Common myeloid progenitor, CD34-positive (primary cell): ENCODE results near the gene SAYSD1.

ENCODE experiments used
- CTCF ChIA-PET: fragments of 350-600 bp; sonication (Branson Sonifier 250); formaldehyde crosslinking; loops from one replicate; lab custom pipeline; 2021; ENCODE audit warnings: antibody characterized with exemption; lab: Charles Lee
- POLR2A ChIA-PET: fragments of 350-600 bp; sonication (Branson Sonifier 250); formaldehyde crosslinking; loops from one replicate; lab custom pipeline; 2021; ENCODE audit warnings: antibody characterized with exemption; lab: Charles Lee
- DNase-seq, 3 donors: peaks; one replicate each; pipeline versions ENCODE4 v3.0.0 to v3.0.0-alpha.2; 2013
- H3K27ac ChIP-seq, 2 experiments: 1 replicate in 1 of 2; 2 replicates in 1 of 2; pipeline ENCODE4 v1.7.0; 2013; ENCODE audit warnings: inconsistent platforms in 2 of 2, low read length in 2 of 2, mild to moderate bottlenecking in 2 of 2, low read depth in 1 of 2, moderate library complexity in 1 of 2; ENCODE audit not compliant: severe bottlenecking in 2 of 2, insufficient read depth in 1 of 2, poor library complexity in 1 of 2
- H3K27me3 ChIP-seq, 5 experiments: replicated peaks in 2 of 5; 1 replicate in 3 of 5; 2 replicates in 2 of 5; pipeline versions ENCODE4 v1.6.1 to v1.7.0; 2013; ENCODE audit warnings: low read length in 4 of 5, mild to moderate bottlenecking in 2 of 5, moderate library complexity in 2 of 5, inconsistent platforms in 1 of 5; ENCODE audit not compliant: insufficient read depth in 5 of 5, control insufficient read depth in 4 of 5
- H3K36me3 ChIP-seq, 4 experiments: 1 replicate in 2 of 4; 2 replicates in 2 of 4; pipeline versions ENCODE4 v1.6.1 to v1.7.0; 2013; ENCODE audit warnings: low read length in 3 of 4, control low read depth in 1 of 4, mild to moderate bottlenecking in 1 of 4; ENCODE audit not compliant: control insufficient read depth in 4 of 4, insufficient read depth in 4 of 4
- H3K4me1 ChIP-seq, 4 experiments: 1 replicate in 3 of 4; 2 replicates in 1 of 4; pipeline versions ENCODE4 v1.6.1 to v1.7.1; 2013; ENCODE audit warnings: low read length in 3 of 4, mild to moderate bottlenecking in 3 of 4, control low read depth in 1 of 4, inconsistent platforms in 1 of 4, moderate library complexity in 1 of 4; ENCODE audit not compliant: control insufficient read depth in 4 of 4, insufficient read depth in 4 of 4; ENCODE audit errors: control extremely low read depth in 1 of 4
- H3K4me3 ChIP-seq, 7 experiments: 1 replicate in 4 of 7; 2 replicates in 3 of 7; pipeline versions ENCODE4 v1.5.1 to v1.7.0; 2013; ENCODE audit warnings: mild to moderate bottlenecking in 7 of 7, low read length in 6 of 7, moderate library complexity in 6 of 7, inconsistent platforms in 2 of 7, low read depth in 2 of 7, control low read depth in 1 of 7; ENCODE audit not compliant: insufficient read depth in 4 of 7, control insufficient read depth in 1 of 7; ENCODE audit errors: extremely low read depth in 1 of 7
- H3K9me3 ChIP-seq, 5 experiments: 1 replicate in 4 of 5; 2 replicates in 1 of 5; pipeline versions ENCODE4 v1.6.1 to v1.7.1; 2013; ENCODE audit warnings: low read length in 4 of 5, mild to moderate bottlenecking in 2 of 5, inconsistent platforms in 1 of 5, low read depth in 1 of 5, moderate library complexity in 1 of 5; ENCODE audit not compliant: control insufficient read depth in 4 of 5, insufficient read depth in 2 of 5; ENCODE audit errors: control extremely low read depth in 1 of 5
- WGBS: methylation state at CpG from one replicate; pipeline ENCODE4 v1.1.5; 2013; ENCODE audit not compliant: insufficient coverage; 5-methylcytosine and 5-hydroxymethylcytosine counted together

The SAYSD1 gene

DNA sequence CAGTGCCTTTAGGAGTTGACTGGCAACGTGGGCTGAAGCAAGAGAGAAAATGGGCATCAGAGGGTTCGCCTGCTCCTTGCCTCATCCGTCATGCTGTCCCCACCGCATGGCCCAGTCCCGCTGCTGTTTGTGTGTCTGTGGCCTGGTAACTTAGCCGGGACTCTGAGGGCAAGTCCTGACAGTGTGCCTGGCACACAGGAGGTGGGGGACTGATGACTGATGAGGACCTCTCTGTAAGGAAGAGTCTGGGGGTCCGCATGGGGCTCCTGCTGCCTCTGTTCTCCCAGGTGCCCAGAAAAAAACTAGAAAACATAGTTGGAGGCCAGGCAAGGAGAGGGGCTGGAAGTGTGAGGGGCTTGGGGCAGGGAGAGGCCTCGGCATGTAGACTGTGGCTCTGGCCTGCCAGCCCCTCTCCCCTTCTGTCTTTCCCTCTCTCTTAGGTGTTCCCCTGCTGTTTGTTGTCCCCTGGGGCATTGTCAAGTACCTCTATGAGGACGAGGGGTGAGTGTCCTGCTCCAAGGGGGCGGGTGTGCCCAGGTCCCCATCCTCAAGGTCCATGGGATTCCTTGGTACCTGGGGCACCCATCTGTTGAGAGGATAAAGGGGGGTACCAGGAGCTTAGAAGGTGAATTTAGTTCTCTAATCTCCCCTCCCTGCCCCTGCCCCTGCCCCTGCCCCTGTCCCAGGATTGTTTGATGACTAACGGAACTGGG is 36.9 kb downstream of the SAYSD1 start:
- ChIA-PET POLR2A (no interaction called here), CTCF (interaction anchor here (1.2 to 2.0 kb wide), 2 partner anchors 11 to 19 kb away, joined by 3 to 12 read pairs; no protein-coding TSS in a partner anchor)
- DNase-seq: no peak
- no peaks in the 10 kb centered on the region for H3K9me3 ChIP-seq
- WGBS: 94% methylated on average over 10 of the region's 11 CpGs
- peaks cover 0 to 61% (median 14%) of the 10 kb centered on the region in 5 experiments for H3K27me3 ChIP-seq
- no peaks in the 10 kb centered on the region for H3K36me3 ChIP-seq
- H3K27ac ChIP-seq: no peak overlapping the region
- no peaks in the 10 kb centered on the region for H3K4me1 ChIP-seq
- H3K4me3 ChIP-seq: no peak overlapping the region

DNA sequence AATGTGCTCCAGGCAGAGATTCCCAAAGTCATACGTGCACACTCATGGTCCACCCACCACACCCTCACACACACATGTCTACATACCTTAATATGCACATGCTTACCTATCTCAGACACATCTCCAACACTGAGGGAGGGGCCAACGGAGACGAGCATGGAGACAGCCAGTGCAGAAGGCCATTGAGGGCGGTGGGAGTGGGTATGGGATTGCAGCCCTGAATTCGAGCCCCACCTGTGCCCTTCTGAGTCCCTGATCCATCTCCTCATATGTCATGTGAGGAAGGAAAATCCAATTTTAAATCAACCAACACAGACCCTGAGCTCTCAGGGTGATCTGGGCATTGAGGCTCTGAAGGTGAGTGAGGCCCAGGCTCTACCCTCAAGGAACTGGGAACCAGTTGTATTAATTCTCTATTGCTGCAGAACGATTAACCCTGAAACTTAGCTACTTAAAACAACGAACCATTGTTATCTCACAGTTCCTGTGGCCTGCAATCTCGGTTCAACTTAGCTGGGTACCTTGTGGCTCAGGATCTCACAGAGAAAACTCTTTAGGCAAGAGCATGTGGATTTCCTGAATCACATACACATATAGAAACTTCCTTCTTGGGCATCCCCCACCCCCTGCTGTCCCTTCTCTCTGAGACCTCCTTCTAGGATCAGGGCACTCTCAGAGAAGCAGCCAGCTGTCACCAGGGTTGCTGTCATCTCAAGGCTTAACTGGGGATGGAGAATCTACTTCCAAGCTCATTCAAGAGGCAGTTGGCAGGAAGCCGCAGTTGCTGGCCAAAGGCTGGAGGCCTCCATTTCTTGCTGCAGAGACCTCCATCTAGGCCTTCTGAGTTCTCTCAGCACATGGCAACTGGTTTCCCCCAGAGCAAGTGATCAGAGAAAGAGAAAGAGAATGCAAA is 38.1 kb downstream of the SAYSD1 start:
- no peak for DNase-seq

DNA sequence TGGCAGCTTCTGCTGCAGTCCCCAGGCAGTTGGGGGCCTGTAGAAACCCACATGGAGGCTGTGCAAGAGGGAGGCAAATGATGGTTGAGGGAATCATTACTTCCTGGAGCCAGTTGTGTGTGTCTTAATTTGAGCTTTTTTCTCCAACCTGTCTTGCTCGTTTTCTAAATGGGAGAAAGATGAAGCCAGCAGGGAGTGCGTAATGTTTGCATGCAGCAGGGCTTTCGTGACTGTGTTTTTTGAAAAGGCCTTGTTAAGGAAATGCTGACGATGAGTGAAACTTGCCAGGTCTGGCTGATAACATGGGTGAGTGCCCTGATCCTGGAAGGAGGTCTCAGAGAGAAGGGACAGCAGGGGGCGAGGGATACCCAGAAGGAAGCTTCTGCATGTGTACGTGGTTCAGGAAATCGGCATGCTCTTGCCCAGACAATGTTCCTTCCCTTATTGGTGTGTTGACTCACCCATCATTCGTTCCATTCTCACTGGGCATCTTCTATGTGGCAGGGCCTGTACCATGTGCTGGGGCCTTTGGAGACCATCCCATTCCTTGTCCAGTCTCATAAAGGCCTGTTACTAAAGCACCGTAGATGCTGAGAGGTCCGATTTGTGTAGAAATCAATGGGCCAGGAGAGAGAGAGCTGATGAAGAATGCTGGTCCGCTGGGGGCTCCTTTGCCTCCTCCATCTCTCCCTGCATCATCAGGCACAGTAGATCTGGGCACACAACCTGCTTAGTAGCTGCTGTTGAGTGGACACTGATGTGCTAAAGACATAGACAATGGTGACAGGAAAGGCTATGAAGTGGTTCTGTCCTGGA is 39.0 kb downstream of the SAYSD1 start:
- 80% methylated on average over 10 of the region's 11 CpGs for WGBS
- CTCF ChIA-PET: interaction anchor here (1.0 to 2.0 kb wide), 3 partner anchors 12 to 64 kb away, joined by 3 to 5 read pairs (median 4); no protein-coding TSS in a partner anchor
- H3K4me1 ChIP-seq: no peaks in the 10 kb centered on the region

More for the DNA sequence above, 38.1 kb downstream of the SAYSD1 start:
- Histone ChIP-seq H3K4me1 (no peaks in the 10 kb centered on the region), H3K4me3 (no peak overlapping the region), H3K27ac (no peak overlapping the region), H3K27me3 (peaks cover 2 to 53% (median 14%) of the 10 kb centered on the region in 5 experiments), H3K9me3 (no peaks in the 10 kb centered on the region), H3K36me3 (no peaks in the 10 kb centered on the region)
- CTCF ChIA-PET: interaction anchor here (1.3 to 2.0 kb wide), 2 partner anchors 11 to 47 kb away, joined by 3 to 5 read pairs; no protein-coding TSS in a partner anchor
- WGBS: 75% methylated on average over 5 of the region's 9 CpGs
- POLR2A ChIA-PET: no interaction called here

DNA sequence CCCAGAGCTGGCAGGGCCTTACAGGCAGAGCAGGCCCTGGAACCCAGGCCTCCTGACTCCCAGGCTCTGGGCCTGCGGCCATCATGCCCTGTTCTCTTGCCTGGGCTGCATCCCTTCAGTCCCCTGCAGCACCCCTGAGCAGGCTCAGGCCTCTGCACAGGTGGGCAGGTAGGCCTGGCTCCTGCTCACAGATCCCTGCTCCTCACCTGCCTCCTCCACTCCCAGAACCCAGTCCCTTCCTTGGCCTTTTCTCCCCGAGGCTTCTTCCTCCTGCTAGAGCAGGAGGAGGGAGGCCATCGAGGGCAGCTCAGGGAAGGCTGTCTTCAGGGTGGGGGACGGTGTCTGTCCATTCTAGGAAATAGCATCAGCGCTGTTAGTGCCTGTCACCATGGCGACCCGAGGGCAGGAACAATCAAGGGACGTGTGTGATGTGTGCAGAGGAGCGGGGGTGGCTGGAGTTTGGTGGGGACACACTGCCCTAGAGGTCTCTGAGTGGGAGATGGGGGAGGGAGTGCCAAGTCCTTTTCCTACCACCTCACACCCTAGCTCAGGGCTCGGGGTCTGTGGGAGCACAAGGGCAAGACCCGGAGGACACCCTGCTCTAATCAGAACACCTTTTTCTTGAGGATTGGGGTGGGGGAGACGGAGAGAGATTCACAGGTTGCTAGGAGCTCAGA is 39.8 kb downstream of the SAYSD1 start:
- Histone ChIP-seq H3K4me3 (no peak overlapping the region), H3K27ac (no peak overlapping the region), H3K27me3 (peaks cover 4 to 40% (median 15%) of the 10 kb centered on the region in 5 experiments), H3K9me3 (no peaks in the 10 kb centered on the region), H3K36me3 (no peaks in the 10 kb centered on the region), H3K4me1 (no peaks in the 10 kb centered on the region)
- ChIA-PET POLR2A (no interaction called here), CTCF (interaction anchor here (0.8 to 2.0 kb wide), 5 partner anchors 13 to 63 kb away, joined by 3 to 5 read pairs (median 4); no protein-coding TSS in a partner anchor)
- 100% methylated on average over 2 of the region's 12 CpGs for WGBS
- no peak for DNase-seq

More for the DNA sequence above, 39.0 kb downstream of the SAYSD1 start:
- DNase-seq: no peak
- no peak overlapping the region for H3K27ac ChIP-seq
- POLR2A ChIA-PET: no interaction called here
- H3K9me3 ChIP-seq: no peaks in the 10 kb centered on the region
- H3K4me3 ChIP-seq: no peak overlapping the region
- H3K27me3 ChIP-seq: peaks cover 2 to 46% (median 12%) of the 10 kb centered on the region in 5 experiments
- H3K36me3 ChIP-seq: no peaks in the 10 kb centered on the region

DNA sequence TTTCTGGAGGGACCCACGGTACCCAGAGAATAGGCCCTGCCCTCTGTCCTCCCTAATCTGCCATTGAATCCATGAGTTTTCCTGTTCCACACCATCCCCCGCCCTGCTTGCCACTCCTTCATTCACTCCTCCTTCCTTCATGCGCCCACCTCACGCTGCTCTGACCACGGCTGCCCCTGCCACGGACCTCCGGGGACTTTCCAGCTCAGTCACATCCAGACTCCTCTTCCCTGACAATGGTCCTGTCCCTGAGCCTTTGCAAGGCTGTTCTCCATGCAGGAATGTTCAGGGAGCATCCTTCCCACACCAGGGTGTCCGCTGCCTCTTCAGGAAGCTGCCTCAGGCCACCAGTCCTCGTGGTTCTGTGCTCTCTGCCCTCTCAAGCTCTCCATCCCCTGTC is 40.5 kb downstream of the SAYSD1 start:
- CTCF ChIA-PET: interaction anchor here (0.8 to 1.7 kb wide), 3 partner anchors 13 to 64 kb away, joined by 3 to 4 read pairs (median 3); no protein-coding TSS in a partner anchor

More for the DNA sequence above, 40.5 kb downstream of the SAYSD1 start:
- no peak for DNase-seq
- Histone ChIP-seq H3K4me3 (no peak overlapping the region), H3K27me3 (peaks cover 2 to 40% (median 13%) of the 10 kb centered on the region in 5 experiments), H3K36me3 (no peaks in the 10 kb centered on the region), H3K27ac (no peak overlapping the region), H3K9me3 (peaks cover 0 to 4% (median 0%) of the 10 kb centered on the region in 5 experiments), H3K4me1 (no peaks in the 10 kb centered on the region)
- 91% methylated on average over 7 of the region's 9 CpGs for WGBS
- POLR2A ChIA-PET: no interaction called here
